IPS-NIHi11 (cell line): ENCODE results near the gene PTGER4.

Experiments used
- DNase-seq: peaks from one replicate; pipeline ENCODE4 v3.0.0; 2012; ENCODE audit warnings: mixed read lengths, low spot score

PTGER4 gene

GRCh38 chr5:40669606-40670390, 9.9 kb upstream of the PTGER4 start:
- DNase-seq = no peak

DNA sequence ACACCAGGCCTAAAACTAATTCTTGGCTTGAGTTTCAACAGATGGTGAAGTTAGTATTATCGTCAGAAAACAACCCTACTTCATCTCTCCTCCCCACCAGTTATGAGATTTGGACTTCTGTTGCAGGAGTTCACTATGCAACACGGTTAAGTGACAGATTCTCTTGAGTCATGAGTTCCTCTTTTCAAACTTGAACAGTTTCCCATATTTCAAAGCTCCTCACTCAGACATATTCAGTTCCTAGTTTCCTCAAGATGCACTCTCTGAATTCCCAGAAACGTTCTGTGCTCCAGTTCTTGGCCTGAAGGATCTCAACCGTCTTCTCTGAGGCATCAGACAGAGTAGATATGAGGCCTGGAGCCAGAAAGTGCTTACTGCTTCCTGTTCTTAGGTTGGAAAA, 7.3 kb upstream of the PTGER4 start:
- no peak for DNase-seq

- no peak for DNase-seq
These were observed 5.0 kb upstream of the PTGER4 start for GRCh38 chr5:40674661-40675235.

- no peak for DNase-seq
These were observed 4.2 kb upstream of the PTGER4 start for GRCh38 chr5:40675396-40676133.

GRCh38 chr5:40676613-40677343, 2.9 kb upstream of the PTGER4 start:
- no peak for DNase-seq

DNA sequence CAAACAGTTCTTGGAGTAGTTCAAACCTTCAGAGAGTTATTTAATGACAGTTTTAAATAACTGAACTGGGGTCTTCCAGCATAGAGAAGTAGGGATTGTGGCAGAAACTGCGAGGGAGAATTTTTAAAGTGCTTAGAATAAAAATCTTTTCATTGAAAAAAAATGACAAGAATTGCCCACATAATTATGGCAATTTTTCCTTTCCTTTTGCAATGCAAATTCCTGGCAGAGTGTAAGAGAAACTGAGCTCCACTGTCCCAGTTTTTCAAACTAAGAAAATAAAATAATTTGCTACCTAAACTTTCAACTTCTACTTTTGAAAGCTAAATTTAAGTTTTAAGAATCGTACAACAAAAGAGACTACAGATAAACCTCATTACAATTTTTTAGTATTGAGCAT, 2.3 kb upstream of the PTGER4 start:
- no peak for DNase-seq

- DNase-seq = no peak
These were observed 1.7 kb upstream of the PTGER4 start for GRCh38 chr5:40678026-40678425.

GRCh38 chr5:40678460-40679147, 1.1 kb upstream of the PTGER4 start:
- DNase-seq = no peak

- DNase-seq = peak; percentile 95
These were observed 385 bp upstream of the PTGER4 start for GRCh38 chr5:40679148-40679912.

GRCh38 chr5:40680741-40681362, 1.1 kb downstream of the PTGER4 start:
- peak; percentile 37 for DNase-seq

DNA sequence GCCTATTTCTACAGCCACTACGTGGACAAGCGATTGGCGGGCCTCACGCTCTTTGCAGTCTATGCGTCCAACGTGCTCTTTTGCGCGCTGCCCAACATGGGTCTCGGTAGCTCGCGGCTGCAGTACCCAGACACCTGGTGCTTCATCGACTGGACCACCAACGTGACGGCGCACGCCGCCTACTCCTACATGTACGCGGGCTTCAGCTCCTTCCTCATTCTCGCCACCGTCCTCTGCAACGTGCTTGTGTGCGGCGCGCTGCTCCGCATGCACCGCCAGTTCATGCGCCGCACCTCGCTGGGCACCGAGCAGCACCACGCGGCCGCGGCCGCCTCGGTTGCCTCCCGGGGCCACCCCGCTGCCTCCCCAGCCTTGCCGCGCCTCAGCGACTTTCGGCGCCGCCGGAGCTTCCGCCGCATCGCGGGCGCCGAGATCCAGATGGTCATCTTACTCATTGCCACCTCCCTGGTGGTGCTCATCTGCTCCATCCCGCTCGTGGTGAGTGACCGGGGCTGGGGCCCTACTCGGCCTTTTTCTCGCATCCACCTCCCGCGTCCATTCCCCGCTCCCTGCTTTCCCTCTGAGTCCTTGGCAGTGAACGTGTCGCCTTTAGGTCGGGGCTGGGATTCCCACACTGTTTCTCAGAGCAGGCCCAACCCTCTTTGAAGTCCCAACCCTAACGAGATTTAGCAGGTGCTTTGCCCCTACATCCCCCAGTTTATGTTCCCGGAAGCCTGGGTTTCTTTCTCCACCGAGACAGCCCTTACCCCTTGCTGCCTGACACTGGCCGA, 1.8 kb downstream of the PTGER4 start:
- peak; percentile 43 for DNase-seq

GRCh38 chr5:40682154-40683017, 2.7 kb downstream of the PTGER4 start:
- peak; percentile 17 for DNase-seq

GRCh38 chr5:40683305-40683704, 3.6 kb downstream of the PTGER4 start:
- DNase-seq = no peak

DNA sequence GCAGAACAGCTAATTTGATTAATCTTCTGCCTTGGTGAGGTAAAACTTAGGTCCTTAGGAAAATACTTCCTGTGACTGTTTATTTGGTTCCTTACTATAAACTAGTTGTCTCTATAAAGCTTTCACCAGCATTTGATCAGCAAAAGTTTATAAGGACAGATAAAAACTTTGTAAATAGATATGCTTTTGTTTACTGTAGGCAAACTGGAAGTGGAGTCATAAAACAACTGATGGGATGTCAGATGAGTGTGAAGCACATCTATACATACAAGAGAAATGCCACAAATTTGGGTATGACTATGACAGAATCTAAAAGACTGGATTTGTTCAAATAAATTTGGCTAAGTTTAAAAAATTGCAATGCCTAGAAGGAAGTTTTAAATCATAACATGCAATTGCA, 5.5 kb downstream of the PTGER4 start:
- DNase-seq = no peak

DNA sequence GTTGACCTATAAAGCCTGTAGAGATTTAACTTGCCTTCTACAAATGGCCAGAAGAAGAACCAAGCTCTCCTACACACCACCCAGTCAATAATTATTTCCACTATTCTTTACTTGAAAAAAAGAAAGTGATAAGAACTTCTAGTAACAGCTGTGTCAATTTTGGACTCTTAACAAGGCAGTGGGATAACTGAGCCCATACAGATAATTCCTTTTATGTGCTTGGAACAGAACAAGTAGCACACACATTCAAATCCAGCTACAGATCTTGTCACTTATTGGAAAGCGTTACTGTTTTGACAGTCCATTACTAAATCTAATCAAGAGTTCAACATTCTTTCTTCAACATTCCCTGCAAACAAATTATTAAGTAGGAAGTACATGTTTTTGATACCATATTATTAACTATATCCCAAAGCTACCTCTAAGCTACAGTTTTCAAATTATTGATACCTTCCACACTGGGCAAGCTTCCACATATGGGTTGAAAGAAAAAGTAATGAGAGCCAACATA, 6.3 kb downstream of the PTGER4 start:
- no peak for DNase-seq

DNA sequence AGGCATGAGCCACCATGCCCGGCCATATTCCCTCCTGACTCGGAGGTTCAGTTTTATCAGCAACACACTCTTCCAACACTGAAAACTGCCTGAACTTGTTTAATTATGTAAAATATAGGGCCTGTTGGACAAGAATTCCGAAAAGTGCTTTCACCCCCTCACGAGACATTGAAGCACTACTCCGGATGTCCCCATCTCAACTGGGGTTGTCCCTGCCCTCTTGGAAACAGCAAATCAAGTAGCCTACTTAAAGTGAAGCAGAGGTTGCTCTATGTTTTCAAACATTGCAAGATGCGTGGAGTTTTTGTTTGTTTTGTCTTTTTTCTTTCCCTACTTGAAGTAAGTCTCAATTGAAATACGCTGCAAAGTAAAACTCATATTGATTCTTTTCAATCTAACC, 7.6 kb downstream of the PTGER4 start:
- DNase-seq = no peak

DNA sequence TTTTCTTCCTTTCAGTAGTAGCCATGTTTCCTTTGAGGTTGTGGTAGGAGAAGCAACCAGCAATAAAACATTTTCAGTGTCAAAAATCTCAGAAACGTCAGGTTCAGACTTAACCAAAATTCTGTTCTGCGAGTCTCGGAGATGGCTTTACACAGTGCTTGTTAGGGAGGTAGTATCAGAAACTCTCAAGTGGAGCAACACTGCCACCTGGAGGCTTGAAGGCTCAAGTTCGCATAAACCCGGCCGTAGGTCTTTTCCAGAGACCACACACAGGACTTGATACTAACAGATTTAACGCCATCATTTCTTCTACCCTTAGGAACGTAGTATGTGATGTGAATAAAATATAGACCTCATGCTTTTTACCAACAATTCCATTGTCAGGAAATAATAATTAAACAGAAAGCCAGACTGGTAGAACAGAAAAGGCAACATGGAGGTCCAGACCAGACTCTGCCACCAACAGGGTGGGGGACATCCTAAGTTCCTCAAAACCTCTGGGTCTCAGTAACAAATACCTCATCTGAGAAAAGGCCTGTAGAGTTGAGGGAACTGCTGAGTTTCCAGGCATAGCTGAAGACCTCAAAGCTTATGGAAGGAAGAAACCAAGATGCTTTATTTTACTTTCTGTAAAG, 8.5 kb downstream of the PTGER4 start:
- peak; percentile 88 for DNase-seq

DNA sequence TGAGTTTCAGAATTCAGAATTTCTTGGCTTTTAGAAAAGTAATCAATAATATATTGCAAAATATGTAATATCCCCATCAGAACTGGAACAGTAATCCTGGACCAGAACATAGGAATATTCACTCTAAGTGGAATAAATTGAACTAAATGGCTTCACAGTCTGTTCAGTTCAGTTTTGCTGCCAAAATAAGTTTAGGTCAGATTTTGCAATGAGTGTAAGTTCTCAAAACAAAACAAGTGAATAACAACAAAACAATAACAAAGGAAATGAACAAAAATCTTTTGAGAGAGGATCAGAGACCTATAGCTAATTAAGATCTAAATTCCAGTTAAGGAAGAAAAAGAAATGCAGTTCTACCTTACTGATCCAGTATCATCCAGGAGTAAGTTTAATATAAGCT, 9.3 kb downstream of the PTGER4 start:
- DNase-seq = no peak
